Fibroblast of lung (primary cell): Measurements from ENCODE around the gene POLR1D.

Source experiments
- CTCF ChIP-seq, 2 donors: IDR thresholded peaks in 1 of 2; conservative IDR thresholded peaks in 1 of 2; 1 replicate in 1 of 2; 2 replicates in 1 of 2; pipeline ENCODE4 v1.5.1; 2011 to 2012; ENCODE audit warnings: low read length in 2 of 2, control low read depth in 1 of 2, inconsistent platforms in 1 of 2, low read depth in 1 of 2, mild to moderate bottlenecking in 1 of 2
- EZH2 ChIP-seq: IDR thresholded peaks from 2 replicates; pipeline ENCODE4 v1.5.1; 2012; ENCODE audit warnings: low read length, control low read depth, mild to moderate bottlenecking; ENCODE audit errors: missing control alignments

GRCh38 chr13:27667946-27668345 lies 46.3 kb downstream of the POLR1D start:
- TF ChIP-seq CTCF (conservative IDR thresholded peaks at IDR 0.05 in 1 of 2, IDR thresholded peaks at IDR 0.05 in 1 of 2; ENCODE audit: low read depth in 1 of 2, low read length in 2 of 2) (no peak), EZH2 (no peak)
